WI38 (cell line): ENCODE data around the gene PCYT2.

ENCODE experiments used
- H3K4me3 ChIP-seq: 2 replicates; pipeline ENCODE4 v1.5.1; 2011; ENCODE audit warnings: low read depth, mild to moderate bottlenecking, control low read depth, low read length
- TF ChIP-seq, protein P1 (sequence below): IDR thresholded peaks from 2 replicates; pipeline ENCODE4 v1.5.1; 2012; ENCODE audit warnings: low read depth, mild to moderate bottlenecking, control low read depth, low read length

PCYT2 gene

DNA sequence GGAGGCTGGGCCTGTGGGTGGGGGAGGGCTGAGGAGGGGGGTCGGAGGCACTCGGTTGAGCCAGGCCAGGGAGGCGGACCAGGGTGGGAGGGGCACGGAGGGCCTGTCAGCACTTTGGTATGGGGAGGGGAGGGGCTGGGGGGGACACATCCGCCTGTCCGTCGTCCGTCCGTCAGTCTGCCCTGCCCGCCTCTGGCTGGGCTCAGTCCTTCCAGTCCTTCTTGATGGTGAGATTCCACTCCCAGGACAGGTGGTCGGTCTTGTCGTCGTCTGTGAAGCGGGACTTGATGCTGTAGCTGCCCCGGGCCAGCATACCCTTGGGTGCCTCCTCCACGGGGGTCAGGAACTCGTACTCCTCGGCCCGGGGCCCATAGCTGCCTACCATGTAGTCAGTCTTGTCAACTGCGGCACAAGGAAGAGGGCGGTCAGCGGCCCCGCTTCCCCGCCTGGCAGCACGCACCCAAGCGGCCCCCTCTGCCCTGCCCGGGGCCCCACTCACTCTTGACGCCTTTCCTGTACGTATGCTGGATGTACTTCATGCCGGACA, 42.5 kb downstream of the PCYT2 start:
- peak overlapping the region; percentile 73 for H3K4me3 ChIP-seq
- TF ChIP-seq, protein P1, sequence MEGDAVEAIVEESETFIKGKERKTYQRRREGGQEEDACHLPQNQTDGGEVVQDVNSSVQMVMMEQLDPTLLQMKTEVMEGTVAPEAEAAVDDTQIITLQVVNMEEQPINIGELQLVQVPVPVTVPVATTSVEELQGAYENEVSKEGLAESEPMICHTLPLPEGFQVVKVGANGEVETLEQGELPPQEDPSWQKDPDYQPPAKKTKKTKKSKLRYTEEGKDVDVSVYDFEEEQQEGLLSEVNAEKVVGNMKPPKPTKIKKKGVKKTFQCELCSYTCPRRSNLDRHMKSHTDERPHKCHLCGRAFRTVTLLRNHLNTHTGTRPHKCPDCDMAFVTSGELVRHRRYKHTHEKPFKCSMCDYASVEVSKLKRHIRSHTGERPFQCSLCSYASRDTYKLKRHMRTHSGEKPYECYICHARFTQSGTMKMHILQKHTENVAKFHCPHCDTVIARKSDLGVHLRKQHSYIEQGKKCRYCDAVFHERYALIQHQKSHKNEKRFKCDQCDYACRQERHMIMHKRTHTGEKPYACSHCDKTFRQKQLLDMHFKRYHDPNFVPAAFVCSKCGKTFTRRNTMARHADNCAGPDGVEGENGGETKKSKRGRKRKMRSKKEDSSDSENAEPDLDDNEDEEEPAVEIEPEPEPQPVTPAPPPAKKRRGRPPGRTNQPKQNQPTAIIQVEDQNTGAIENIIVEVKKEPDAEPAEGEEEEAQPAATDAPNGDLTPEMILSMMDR: no peak

- TF ChIP-seq, protein P1: no peak
- H3K4me3 ChIP-seq: no peak overlapping the region
These were observed 43.1 kb downstream of the PCYT2 start for GRCh38 chr17:81867991-81868673.

DNA sequence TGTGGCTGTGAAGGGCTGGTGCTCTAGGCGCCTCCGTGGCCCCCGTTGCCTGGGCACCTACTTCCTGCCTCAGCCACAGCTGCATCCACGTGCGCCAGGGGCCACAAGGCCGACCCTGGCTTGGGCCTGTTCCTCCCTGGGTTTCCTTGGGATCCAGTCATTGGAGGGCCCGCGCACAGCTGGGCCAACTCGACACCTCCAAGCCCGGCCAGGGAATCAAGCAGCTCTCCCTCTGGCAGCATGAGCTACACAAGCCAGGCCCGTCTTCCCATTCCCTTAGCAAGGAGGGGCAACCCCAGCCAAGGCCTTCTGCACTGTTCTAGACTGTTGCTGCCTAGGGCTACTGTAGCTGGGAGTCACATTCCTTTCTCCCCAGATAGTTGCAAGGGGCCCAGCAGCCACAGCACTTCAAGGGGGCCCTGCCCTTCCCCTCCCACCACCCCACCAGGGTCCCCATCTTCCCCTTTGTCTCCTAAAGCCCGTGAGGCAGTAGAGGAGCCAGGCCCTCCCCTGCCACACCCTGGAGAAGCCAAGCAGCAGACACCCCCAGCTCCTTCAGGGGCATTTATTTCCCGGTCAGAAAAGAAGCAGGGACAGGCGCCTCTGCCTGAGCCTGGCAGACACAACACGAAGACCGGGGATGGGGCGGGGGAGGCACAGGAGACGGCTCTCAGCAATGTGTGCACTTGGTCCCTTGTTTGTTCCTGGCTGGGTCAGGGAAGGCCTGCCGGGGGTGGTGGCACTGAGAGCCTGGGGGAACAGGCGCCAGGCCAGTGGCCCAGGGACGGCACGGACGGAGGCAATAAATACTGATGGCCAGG, 43.8 kb downstream of the PCYT2 start:
- TF ChIP-seq, protein P1: no peak
- no peak overlapping the region for H3K4me3 ChIP-seq

GRCh38 chr17:81866440-81867169, 44.6 kb downstream of the PCYT2 start:
- TF ChIP-seq, protein P1: no peak

GRCh38 chr17:81865733-81866439, 45.3 kb downstream of the PCYT2 start:
- TF ChIP-seq, protein P1: no peak
- H3K4me3 ChIP-seq: no peak overlapping the region

More at GRCh38 chr17:81866440-81867169, 44.6 kb downstream of the PCYT2 start:
- H3K4me3 ChIP-seq: no peak overlapping the region

DNA sequence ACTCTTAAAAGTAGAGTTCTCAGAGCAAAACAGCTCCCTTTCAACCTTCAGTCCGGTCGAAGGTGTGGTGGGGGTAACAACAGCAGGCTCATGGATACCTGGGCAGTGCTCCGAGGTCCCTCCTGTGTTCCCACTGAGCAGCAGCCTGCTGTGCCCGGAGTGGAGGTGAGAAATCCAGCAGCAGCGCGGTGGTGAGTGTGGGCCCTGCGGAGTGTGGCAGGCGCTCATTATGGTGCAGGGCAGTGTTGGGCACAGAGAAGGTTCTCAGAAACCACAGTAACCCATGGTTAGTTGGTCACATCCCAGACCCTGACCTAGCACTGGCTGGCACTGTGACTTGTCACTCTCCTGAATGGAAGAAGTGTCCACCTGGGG, 45.9 kb downstream of the PCYT2 start:
- TF ChIP-seq, protein P1: no peak
- H3K4me3 ChIP-seq: no peak overlapping the region
